ENCODE data around the gene AGFG2. TPM values are rescaled to one million over a fixed set of nuclear protein-coding genes. Genes with fewer than 3 reads are reported as not detected.

AGFG2 gene
- total and polyA plus RNA-seq, 2 of the 4 experiments (the other 2 are of a cell fraction): 3.0 to 10.0 TPM

- no peak for ATAC-seq (ENCODE audit: low read depth)
- no CpG with 5 or more reads among the region's 6 CpGs for WGBS, 2 experiments (ENCODE audit: extremely low coverage in 2 of 2, insufficient read length in 1 of 2)
- intact Hi-C loops (cut with micrococcal nuclease): no loop called here
Observed at GRCh38 chr7:100519580-100519979, 19.4 kb upstream of the AGFG2 start.

More at GRCh38 chr7:100519580-100519979, 19.4 kb upstream of the AGFG2 start:
- Histone ChIP-seq H4K20me1 (ENCODE audit: insufficient read depth, low read length) (no peaks in the 10 kb centered on the region), H3K14ac (replicated peaks; ENCODE audit: low read depth, low read length) (no peak overlapping the region), H2BK20ac (ENCODE audit: low read depth, low read length) (no peak overlapping the region), H3K27ac (ENCODE audit: insufficient read depth, low read length) (no peak overlapping the region), H2AK5ac (ENCODE audit: low read depth, low read length) (no peak overlapping the region), H4K91ac (ENCODE audit: insufficient read depth, low read depth, low read length) (no peak overlapping the region), H3K4me2 (ENCODE audit: low read depth, low read length) (no peak overlapping the region), H3K79me1 (ENCODE audit: low read depth in 1 of 2, low read length in 2 of 2) (no peaks in the 10 kb centered on the region), H3K56ac (ENCODE audit: extremely low read depth, insufficient read depth, low read length) (no peak overlapping the region), H3K23ac (ENCODE audit: low read depth, low read length) (no peak overlapping the region), H3K4me3 (ENCODE audit: insufficient read depth, low read depth, low read length) (no peak overlapping the region), H3K36me3 (ENCODE audit: control insufficient read depth, insufficient read depth, low read length) (no peaks in the 10 kb centered on the region), H3K4me1 (ENCODE audit: control insufficient read depth, insufficient read depth, low read length) (peaks cover 7% of the 10 kb centered on the region), H2BK120ac (ENCODE audit: low read depth, low read length) (no peak overlapping the region), H2BK5ac (ENCODE audit: low read depth, low read length, poor library complexity, severe bottlenecking) (no peak overlapping the region), H3K18ac (ENCODE audit: low read depth, low read length) (no peak overlapping the region), H3K9me3 (ENCODE audit: control insufficient read depth, insufficient read depth, low read length) (no peaks in the 10 kb centered on the region), H3K4ac (ENCODE audit: low read depth, low read length) (no peak overlapping the region), H3K27me3 (ENCODE audit: control insufficient read depth, insufficient read depth, low read length) (peaks cover 4% of the 10 kb centered on the region), H4K5ac (ENCODE audit: low read depth, low read length) (no peak overlapping the region), H4K8ac (ENCODE audit: low read depth in 2 of 2, low read length in 2 of 2) (no peak overlapping the region), H2AK9ac (replicated peaks; ENCODE audit: low read depth, low read length, poor library complexity) (no peak overlapping the region), H3K9me1 (ENCODE audit: insufficient read depth, low read length) (peaks cover 7% of the 10 kb centered on the region; the same call in 1 of the 2 replicates), H2BK15ac (ENCODE audit: low read depth, low read length) (no peak overlapping the region), H2AFZ (replicated peaks; ENCODE audit: low read length, poor library complexity) (no peak overlapping the region), H3K9ac (ENCODE audit: low read depth, low read length) (no peak overlapping the region)
- ChIA-PET CTCF (interaction anchor here (0.6 kb wide), 1 partner anchor 37 kb away, joined by 4 read pairs; no protein-coding TSS in a partner anchor), POLR2A (ENCODE audit: unreplicated experiment) (no interaction called here)
- no peak for DNase-seq
- TF ChIP-seq ELK1 (IDR thresholded peaks at IDR 0.05; ENCODE audit: borderline replicate concordance, low read depth, low read length) (no peak), POLR2A (IDR thresholded peaks at IDR 0.05; ENCODE audit: low read depth, low read length) (no peak), FOS (IDR thresholded peaks at IDR 0.05; ENCODE audit: low read depth, low read length) (no peak)
- in situ Hi-C loops (cut with MboI; ENCODE audit: low sequenced_read_pairs): no loop called here
- dilution Hi-C loops (cut with HindIII; ENCODE audit: low sequenced_read_pairs, unreplicated experiment): no loop called here
- no TSS peak for BruUV-seq (replicated peaks)
